DMS 273 (cell line): ENCODE data around the gene NPPA.
A peak's percentile ranks its signal among the peaks of the same experiment; 100 is the strongest.

ENCODE experiments used
- DNase-seq: peaks from one replicate; lab custom pipeline; 2025; ENCODE audit not compliant: unreplicated experiment; lab: John Stamatoyannopoulos, UW

Gene NPPA

DNA sequence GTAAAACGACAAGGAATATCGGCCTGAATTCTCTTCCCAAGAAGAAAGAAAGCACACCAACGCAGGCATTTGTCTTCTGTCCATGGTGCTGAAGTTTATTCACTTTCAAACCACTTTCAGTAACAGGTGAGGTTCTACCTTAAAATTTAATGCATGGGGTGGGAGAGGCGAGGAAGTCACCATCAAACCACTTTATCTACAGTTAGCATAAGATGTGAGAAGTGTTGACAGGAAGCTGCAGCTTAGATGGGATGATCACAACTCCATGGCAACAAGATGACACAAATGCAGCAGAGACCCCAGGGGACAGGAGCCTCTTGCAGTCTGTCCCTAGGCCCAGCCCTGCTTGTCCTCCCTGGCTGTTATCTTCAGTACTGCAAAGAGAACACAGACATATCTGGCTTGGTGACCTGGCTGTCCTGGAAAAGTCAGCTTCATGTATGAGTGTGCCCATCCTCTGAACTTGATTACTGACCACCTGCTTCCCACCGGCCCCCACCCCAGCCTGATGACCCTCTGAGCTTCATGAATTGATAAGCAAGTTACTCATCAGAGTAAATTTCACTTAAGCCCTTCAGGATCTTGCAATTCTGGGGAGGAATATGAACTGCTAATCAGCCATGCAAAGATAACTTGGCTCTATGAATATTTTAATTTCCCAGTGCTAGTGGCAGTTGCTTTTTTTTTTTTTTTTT, 1.8 kb downstream of the NPPA start:
- DNase-seq, result peak; percentile 41

DNA sequence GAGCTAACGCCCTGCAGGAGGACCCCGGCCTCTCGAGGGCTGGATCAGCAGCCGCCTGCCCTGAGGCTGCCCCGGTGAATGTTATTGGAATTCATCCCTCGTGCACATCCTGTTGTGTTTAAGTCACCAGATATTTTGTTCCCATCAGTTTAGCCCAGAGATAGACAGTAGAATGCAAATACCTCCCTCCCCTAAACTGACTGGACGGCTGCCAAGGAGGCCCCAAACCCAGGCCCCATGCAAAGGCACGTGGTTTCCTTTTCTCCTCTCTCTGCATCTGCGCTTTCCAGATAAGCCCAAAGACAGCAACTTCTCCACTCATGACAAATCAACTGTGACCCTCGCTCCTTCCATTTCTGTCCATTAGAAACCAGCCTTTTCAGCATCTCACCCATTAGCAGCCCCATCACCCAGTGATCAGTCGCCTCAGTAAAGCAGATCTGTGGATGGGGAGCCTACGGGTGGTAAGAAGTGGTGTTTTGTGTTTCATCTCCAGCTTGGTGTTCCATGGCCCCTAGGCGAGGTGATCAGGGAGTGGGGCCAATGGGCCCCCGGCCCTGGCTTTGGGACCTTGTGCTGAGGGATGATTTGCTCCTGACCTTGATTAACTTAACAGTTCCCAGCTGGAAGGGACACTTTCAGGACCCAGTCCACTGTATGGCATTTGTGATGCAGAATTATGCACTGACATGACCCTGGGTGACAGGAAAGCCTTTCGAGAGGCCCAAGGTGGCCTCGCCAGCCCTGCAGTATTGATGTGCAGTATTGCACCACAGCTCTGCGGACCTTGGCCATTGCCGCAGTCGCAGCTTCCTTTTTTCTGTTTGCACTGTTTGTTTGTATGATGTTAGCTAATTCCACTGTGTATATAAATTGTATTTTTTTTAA, 5.2 kb downstream of the NPPA start:
- DNase-seq, result no peak

DNA sequence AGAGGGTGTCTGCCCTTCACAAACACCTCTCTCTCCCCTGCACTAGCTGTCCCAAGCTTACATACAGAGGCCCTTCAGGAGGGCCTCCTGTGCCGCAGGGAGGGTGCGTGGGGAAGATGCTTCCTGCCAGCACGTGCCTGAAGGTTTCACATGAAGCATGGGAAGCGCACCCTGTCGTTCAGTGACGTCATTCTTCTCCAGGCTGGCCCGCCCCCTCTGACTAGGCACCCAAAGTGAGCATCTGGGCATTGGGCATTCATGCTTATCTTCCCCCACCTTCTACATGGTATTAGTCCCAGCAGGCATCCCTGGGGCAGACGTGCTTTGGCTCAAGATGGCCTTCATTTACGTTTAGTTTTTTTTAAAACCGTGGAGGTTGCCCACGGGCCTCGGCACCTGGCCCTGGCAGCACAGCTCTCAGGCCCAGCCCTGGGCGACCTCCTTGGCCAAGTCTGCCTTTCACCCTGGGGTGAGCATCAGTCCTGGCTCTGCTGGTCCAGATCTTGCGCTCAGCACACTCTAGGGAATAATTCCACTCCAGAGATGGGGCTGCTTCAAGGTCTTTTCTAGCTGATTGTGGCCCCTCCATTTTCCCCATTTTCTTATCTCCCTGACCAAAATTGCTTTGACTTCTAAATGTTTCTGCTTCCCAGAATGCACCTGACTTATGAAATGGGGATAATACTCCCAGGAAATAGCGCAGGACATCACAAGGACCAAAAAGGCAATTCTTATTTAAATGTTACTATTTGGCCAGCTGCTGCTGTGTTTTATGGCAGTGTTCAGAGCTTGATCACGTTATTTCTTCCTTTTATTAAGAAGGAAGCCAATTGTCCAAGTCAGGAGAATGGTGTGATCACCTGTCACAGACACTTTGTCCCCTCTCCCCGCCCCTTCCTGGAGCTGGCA, 6.1 kb downstream of the NPPA start:
- peak; percentile 30 for DNase-seq

DNA sequence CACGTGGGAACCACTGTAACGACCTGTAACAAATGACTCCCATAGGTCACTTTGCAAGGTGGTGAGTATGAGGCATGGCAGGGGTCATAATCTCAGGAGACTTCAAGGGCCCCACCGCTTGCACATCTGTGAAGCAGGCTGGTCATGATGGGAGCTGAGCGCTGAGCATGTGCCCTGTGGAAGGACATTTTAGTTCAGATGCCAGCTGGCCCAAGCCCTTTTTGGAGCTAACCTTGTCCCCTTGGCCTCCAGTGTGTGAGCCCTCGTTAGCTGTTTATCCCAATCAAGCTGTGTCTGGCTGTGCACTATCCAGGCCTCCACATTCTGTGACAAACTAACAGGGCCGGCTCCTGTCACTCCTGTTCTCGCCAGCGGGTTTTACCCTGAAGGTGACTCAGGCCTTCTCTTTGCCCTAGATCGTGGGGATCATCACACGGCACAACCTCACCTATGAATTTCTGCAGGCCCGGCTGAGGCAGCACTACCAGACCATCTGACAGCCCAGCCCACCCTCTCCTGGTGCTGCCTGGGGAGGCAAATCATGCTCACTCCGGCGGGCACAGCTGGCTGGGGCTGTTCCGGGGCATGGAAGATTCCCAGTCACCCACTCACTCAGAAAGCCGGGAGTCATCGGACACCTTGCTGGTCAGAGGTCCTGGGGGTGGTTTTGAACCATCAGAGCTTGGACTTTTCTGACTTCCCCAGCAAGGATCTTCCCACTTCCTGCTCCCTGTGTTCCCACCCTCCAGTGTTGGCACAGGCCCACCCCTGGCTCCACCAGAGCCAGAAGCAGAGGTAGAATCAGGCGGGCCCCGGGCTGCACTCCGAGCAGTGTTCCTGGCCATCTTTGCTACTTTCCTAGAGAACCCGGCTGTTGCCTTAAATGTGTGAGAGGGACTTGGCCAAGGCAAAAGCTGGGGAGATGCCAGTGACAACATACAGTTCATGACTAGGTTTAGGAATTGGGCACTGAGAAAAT, 7.6 kb downstream of the NPPA start:
- DNase-seq, result no peak

DNA sequence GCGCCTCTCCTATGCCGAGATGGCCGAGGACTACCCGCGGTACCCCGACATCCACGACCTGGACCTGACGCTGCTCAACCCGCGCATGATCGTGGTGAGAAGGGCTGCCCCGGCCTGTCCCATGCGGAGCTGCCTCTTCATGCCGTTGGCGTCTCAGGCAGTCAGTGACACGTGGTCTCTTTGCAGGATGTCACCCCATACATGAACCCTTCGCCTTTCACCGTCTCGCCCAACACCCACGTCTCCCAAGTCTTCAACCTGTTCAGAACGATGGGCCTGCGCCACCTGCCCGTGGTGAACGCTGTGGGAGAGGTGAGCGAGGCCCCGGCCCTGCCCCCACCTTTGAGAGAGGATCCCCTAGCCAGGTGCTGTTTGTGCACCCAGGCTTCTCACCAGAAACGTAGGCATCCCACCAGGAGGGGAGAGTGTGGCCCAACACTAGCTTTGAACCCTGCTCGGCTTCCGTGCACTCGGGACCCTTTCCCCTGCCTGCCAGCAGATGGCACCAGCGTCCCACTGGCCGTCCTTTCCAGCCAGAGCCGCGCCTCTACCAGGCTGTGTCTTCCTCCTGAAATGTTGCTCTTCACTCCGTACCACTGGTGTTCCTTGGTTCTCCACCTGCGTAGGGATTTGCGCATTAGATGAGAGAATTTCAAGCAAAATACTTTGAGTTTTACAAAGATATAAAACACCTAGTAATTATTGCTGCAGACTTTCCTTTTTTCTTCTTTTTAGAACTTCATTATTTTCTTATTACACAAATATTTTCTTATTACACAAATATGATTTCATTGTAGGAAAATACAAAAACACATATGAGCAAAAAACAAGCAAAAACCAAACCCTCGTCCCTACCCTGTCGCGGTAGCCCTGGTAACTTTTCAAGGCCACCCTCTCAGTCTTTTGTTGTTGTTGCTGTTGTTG, 9.0 kb downstream of the NPPA start:
- peak; percentile 81 for DNase-seq

DNA sequence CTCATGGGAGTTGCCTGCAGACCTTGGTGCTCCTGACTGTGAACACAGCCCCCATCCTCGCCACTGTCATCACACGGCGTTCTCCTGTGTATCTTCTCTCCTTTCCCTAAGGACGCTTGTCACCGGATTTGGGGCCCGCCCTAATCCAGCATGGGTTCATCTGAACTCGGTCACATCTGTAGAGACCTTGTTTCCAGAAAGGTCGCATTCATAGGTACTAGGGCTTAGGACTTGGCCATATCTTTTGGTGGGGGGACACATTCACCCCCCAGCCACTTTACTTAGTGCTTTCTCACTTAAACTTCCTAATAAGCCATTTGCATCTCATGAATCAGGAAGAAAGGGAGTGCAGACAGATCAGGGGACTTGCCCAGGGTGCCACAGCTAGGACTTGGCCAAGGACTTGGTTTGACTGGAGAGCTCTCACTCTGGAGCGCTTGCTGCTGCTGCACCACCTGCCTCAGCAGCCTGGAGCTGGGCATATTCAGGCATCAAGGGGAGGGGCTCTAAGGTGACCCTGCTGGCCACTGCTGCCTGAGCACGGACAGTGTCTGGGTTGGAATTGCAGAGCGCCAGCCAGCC, 9.7 kb downstream of the NPPA start:
- no peak for DNase-seq

DNA sequence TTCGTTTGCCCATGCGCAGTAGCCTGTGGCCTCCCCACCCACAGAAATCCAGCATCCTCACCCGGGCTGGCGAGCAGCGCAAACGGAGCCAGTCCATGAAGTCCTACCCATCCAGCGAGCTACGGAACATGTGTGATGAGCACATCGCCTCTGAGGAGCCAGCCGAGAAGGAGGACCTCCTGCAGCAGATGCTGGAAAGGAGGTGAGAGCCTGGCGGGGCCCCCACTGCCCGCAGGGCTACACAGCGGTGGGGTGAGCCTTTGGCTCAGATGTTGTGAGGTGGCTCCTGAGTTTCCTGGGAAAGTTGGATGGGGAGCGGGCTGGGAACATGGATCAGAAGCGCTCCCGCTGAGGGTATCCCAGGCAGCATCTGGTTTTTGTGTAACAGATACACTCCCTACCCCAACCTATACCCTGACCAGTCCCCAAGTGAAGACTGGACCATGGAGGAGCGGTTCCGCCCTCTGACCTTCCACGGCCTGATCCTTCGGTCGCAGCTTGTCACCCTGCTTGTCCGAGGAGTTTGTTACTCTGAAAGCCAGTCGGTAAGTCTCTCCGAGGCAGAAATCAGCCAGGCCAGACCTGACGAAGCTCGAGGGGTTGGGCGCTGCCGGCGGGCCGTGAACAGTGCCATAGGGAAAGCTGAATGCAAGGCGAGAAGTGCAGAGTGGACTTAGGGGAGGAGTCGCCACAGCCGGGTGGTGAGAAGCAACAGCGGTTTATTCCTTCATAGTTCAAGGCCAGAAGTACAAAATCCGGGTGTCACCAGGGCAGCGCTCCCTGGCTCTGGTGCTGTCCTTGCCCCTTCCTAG, 10.4 kb downstream of the NPPA start:
- DNase-seq, result no peak

DNA sequence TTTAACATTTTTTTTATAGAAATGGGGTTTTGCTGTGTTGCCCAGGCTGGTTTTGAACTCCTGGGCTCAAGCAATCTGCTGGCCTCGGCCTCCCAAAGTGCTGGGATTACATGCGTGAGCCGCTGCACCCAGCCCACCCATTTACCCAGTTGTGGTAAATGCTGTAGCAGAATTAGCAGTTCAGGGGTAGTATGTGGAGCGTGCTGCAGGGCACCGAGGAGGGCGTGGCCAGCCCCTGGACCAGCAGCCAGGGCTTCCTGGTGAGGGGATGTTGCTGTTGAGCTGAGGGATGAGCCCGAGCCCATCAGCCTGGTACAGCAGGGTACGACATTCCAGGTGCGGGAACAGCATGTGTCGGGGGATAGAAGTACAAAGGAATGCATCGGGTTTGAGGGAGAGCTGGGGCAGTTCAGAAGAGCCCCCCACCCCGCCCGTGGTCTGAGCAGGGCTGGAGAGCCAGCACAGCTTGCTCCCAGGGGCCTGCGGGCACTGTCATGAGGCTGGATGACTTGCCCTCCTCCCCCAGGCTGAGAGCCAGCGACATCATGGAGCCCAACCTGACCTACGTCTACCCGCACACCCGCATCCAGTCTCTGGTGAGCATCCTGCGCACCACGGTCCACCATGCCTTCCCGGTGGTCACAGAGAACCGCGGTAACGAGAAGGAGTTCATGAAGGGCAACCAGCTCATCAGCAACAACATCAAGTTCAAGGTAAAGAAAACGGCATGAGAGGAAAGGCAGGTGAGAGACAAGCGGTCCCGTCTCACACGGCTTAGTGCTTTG, 11.9 kb downstream of the NPPA start:
- DNase-seq, result no peak

DNA sequence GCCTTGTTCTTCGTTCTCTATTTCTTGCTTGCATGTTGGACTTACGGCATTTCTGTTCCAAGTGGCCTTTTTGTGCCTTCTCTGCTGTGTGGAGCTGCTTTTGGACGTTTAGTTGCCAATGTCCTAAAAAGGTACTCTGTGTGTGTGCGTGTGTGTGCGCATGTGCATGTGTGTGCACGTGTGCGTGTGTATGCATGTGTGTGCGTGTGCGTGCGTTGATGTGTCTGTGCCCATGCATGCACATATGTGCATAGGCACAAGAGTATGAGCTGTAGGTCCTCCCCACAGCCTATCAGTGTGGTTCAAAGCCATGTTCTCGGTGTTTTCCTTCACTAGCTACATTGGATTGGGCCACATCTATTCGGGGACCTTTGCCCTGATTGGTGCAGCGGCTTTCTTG, 13.7 kb downstream of the NPPA start:
- DNase-seq, result no peak

DNA sequence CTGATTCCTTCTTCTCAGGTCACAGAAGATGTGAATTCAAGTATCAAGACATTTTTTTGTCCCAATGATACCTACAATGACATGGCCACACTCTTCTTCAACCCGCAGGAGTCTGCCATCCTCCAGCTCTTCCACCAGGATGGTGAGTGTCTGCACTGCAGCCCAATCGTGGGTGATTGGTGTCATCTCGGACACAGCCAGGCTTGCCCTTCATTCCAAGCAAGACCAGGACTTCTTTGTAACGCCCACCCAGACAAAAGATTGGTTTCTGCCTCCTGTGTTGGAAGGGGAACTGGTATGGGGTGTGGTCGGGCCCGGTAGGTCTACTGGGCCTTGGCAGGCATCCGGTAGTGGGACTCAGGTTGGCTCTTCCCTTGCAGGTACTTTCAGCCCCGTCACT, 14.1 kb downstream of the NPPA start:
- DNase-seq, result no peak

DNA sequence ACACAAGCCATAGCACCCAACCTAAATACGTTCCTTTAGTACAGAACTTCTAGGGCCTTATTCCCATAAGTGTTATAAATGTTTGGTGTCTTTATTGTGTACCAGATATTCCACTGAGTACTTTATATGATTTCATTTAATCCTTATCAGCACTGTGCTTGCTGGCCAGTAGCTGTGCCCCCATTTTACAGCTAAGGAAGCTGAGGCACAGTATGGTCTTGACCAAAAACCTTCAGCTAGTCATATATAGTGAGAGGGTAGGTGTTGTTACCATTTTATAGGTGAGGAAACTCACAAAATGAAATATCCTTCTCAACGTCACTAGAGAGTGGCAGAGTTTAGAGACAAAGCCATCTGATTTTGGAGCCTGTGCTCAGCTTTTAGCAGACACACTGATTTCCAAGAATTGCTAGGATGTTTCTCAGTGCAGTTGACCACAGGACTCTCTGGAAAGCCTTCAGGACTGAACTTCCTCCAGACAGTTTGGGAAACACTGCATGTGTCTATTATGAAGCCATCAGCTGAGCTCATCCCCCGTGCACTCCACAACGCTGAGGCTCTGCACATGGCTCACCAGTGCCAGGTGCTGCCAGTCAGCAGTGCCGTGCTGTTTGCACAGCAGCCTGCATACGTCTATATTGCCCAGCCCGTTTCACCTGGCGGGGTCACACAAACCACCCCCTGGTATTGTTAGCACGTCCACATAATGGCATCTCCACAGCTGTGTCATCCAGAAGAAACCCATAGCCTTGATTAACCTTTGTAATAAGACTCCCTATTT, 15.4 kb downstream of the NPPA start:
- no peak for DNase-seq

DNA sequence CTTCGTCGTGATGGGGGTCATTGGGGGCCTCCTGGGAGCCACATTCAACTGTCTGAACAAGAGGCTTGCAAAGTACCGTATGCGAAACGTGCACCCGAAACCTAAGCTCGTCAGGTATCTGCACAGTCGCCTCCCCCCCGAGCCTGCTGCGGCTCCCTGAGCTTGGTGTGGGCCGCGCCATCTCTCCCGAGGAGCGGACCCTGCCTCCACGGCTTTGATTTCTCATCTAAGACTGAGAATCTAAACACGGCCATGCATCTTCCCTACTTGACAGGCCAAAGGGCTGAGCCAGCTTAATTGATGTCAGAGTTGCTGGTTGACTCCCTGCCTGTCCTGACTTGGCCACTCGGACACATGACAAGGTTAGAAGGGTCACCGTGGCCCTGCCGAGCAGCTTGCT, 19.1 kb downstream of the NPPA start:
- DNase-seq, result no peak

DNA sequence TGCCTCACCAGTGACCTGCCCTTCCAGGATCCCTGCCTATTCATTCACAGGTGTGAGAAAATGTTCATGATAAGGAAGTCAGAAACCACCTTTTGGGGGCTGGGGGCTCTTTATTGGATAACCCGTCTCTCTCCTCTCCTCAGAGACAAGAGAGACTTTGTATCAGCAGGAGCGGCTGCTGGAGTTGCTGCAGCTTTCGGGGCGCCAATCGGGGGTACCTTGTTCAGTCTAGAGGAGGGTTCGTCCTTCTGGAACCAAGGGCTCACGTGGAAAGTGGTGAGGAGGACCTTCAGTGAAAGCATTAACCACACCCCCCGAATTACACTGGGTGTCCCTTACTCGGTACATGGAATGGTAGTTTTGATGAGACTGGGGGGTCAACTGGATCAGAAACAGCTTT, 20.6 kb downstream of the NPPA start:
- DNase-seq, result no peak

DNA sequence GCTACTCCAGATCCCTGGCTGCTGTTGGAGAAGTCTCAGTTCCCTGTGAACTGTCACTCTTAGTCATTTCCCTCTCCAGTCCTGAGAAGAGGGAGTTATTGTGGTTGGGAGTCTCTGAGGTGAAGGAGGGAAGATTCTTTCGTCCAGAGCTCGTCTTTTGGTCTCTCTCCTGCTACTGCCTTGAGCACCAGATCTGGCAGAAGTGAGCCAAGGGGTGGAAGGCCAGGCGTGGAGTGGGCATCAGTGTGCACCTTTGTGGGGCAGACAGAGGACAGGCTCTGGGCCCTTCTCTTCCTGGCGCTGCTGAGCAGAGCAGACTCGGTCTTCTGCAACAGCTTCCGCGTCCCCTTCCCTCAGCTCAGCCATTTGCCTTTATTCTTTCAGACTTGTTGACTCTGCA, 22.5 kb downstream of the NPPA start:
- no peak for DNase-seq

DNA sequence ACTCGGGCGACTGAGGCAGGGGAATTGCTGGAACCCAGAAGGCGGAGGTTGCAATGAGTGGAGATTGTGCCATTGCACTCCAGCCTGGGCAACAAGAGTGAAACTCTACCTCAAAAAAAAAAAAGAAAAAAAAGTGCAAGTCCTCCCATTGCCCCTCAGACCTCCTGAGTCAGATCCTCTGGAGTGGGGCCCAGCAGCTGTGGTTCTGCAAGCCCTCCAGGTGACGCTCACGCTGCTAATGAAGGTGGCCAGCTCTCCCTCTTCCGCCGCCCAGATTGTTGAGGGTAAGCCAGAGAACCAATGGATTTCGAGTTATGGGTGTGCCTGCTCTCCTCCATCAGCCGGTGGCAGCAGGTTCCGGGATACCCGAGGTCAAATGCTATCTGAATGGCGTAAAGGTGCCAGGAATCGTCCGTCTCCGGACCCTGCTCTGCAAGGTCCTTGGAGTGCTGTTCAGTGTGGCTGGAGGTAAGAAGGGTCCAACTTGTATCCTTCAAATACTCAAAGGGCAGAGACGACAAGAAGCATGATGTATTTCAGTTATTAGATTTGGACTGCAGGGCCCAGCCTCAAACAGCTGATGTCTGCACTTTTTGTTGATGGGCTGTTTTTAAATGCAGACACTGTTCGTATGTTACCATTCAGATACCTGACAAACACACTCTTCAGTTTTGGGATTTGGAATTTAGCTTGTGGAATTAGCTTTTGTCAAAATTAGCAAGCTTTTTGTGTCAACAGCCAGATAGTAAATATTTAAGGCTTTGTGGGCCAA, 24.0 kb downstream of the NPPA start:
- no peak for DNase-seq

DNA sequence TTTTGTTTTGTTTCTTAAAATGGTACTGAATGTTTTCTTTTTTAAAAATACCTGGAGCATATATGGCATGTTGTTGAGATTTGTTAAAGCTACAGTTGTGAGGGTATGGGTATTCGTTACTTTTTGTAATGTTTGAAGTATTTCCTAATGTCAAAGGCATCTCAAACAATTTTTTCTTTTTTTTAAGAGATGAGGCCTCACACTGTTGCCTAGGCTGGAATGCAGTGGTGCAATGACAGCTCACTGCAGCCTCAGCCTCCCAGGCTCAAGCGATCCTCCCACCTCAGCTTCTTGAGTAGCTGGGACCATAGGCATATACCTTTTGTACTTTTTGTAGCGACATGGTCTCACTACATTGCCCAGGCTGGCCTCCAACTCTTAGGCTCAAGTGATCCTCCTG, 25.5 kb downstream of the NPPA start:
- no peak for DNase-seq
